ENCODE results near the gene LRRC46. TPM values are rescaled to one million over a fixed set of nuclear protein-coding genes. Genes with fewer than 3 reads are reported as not detected.

LRRC46 gene
- total RNA-seq, 1 donor from 2014 or later, result not detected

DNA sequence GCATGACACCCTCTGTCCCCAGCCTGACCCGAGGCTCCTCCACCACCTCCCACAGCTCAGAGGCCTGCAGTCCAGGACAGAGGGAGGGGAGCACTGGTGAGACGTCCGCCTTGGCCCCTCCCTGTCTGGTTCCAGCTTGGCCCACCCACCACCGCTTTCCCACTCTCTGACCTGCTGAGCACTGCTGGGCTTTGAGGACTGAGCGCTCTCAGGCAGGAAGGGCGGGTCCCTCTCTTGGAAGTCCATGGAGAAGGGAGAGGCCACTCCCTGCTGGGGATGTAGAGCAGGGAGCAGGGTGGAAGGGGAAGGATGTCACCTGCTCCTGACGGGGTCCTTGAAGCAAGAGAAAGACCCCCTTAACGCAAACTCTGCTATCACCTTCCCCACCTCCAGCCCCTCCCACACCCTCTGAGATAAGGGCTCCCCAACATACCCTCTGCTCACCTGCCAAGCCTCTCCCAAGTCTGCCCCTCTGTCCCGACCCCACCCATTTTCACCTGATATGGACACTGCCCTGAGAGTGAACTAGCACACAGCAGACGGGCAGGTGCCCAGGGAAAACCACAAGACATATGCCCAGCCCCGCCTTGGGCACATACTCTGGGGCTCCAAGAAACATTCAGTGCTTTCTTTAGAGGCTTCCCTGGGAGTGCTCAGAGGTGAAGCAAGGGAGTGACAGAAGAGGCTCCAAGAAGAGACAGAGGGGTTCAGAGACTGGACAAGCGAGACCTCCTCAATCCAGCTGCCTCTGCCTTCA, 11.3 kb upstream of the LRRC46 start:
- H3K36me3 ChIP-seq (ENCODE audit: control insufficient read depth, insufficient read depth, low read length), result peaks cover 22% of the 10 kb centered on the region
- H3K4me3 ChIP-seq (ENCODE audit: low read depth, low read length), result no peak overlapping the region
- no peaks in the 10 kb centered on the region for H3K27me3 ChIP-seq (ENCODE audit: control insufficient read depth, insufficient read depth, low read length)
- TF ChIP-seq, protein P1, sequence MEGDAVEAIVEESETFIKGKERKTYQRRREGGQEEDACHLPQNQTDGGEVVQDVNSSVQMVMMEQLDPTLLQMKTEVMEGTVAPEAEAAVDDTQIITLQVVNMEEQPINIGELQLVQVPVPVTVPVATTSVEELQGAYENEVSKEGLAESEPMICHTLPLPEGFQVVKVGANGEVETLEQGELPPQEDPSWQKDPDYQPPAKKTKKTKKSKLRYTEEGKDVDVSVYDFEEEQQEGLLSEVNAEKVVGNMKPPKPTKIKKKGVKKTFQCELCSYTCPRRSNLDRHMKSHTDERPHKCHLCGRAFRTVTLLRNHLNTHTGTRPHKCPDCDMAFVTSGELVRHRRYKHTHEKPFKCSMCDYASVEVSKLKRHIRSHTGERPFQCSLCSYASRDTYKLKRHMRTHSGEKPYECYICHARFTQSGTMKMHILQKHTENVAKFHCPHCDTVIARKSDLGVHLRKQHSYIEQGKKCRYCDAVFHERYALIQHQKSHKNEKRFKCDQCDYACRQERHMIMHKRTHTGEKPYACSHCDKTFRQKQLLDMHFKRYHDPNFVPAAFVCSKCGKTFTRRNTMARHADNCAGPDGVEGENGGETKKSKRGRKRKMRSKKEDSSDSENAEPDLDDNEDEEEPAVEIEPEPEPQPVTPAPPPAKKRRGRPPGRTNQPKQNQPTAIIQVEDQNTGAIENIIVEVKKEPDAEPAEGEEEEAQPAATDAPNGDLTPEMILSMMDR (IDR thresholded peaks at IDR 0.05; ENCODE audit: insufficient read depth, low read length, severe bottlenecking), result no peak
- FAIRE-seq (no peak), DNase-seq (ENCODE audit: low read depth) (no peak)

DNA sequence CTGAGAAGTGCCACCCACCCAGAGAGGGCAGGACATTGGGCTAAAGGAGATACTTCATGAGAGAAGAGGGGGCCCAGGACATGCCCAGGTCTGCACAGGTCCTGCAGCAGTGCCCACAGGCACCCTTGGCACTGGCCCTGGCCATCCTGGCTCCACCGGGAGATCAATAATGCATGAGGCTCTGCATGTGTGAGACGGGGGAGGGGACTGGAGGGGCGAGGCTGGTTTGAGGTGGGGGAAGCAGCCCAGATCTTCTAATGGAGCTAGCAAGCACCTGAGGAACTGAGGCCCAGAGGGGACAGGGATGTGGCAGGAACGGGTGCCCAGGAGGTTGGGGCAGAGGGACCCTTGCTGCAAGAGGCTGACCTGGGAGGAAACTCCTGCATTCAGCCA, 10.4 kb upstream of the LRRC46 start:
- TF ChIP-seq, protein P1 (IDR thresholded peaks at IDR 0.05; ENCODE audit: insufficient read depth, low read length, severe bottlenecking), result no peak
- DNase-seq (ENCODE audit: low read depth) (no peak), FAIRE-seq (no peak)
- peak overlapping the region; percentile 46 for H3K4me3 ChIP-seq (ENCODE audit: low read depth, low read length)
- peaks cover 19% of the 10 kb centered on the region for H3K36me3 ChIP-seq (ENCODE audit: control insufficient read depth, insufficient read depth, low read length)
- no peaks in the 10 kb centered on the region for H3K27me3 ChIP-seq (ENCODE audit: control insufficient read depth, insufficient read depth, low read length)

DNA sequence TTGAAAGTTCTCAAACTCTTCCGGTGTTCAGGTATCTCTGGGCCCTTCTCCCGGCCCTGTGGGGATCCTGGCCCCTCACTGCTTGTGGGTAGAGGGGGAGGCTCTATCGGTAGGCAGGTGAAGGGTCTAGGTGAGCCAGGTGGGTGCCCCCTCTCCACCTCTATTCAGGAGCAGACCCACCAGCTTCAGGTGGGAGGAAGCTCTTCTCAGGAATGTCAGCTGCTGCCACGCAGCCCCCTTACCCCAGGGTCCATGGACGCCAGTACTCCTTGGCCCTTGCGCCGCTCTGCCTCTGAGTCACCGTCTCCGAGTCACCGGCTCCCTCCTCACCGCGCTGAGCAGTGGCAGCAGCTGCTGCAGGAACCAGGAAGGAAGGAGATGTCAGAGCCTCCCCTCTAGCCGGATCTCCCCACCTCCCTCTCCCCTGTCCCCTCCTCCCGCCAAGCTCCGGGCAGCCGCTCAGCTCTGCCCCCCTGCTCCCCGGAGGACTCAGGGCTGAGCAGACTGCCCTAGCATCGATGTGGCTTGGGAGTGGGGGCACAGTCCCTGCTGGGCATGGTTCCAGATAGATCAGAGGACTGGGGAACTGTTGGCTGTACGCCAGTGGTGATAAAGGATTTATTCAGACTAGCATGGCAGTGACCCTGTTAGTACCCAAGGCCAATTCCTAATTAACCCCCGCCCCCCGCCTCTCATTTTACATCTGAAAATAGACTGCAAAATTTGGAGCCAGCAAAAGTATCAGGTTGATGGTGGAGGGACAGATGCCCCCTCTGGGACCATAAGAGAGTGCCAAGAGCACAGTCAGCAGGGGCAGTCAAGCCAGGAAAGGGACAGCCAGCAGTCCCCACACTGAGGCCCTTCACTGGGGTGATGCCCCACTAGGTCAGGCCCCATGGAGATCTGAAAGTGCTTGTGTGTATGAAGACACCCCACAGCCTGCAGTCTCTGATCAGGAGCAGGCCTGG, 9.8 kb upstream of the LRRC46 start, which contains the start of gene OSBPL7:
TSS of gene OSBPL7 (minus strand) at position 371 of the 968 bp plus-strand sequence. CDS start 1,516 bp downstream, outside the sequence.
- DNase-seq (ENCODE audit: low read depth), result peak; percentile 81
- H3K4me3 ChIP-seq (ENCODE audit: low read depth, low read length), result peak within 1 kb of the TSS; percentile 46
- peaks cover 24% of the 10 kb centered on the region for H3K36me3 ChIP-seq (ENCODE audit: control insufficient read depth, insufficient read depth, low read length)
- TF ChIP-seq, protein P1 (IDR thresholded peaks at IDR 0.05; ENCODE audit: insufficient read depth, low read length, severe bottlenecking), result no peak
- FAIRE-seq, result no peak
- H3K27me3 ChIP-seq (ENCODE audit: control insufficient read depth, insufficient read depth, low read length), result no peaks in the 10 kb centered on the region

DNA sequence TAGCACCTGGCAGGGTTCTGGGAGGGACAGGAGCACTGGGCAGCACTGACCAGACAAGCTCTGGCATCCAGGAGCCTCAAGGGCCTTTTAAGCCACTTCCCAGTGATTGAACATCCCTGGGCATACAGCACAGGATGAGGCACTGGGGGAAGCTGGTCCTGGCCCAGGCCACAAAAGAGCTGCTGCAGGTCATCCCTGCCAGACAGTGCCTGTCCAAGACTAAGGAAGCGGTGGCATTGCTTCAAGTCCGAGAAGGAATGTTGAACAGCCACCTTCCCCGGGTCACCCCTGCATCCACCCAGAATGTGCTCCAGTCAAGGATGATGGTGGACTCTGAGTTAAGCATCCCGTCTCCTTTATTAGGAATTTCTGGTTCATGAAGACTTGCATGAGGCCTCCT, 8.7 kb upstream of the LRRC46 start:
- DNase-seq (ENCODE audit: low read depth), result no peak
- H3K27me3 ChIP-seq (ENCODE audit: control insufficient read depth, insufficient read depth, low read length), result no peaks in the 10 kb centered on the region
- no peak for FAIRE-seq
- TF ChIP-seq, protein P1 (IDR thresholded peaks at IDR 0.05; ENCODE audit: insufficient read depth, low read length, severe bottlenecking), result no peak
- peaks cover 28% of the 10 kb centered on the region for H3K36me3 ChIP-seq (ENCODE audit: control insufficient read depth, insufficient read depth, low read length)
- H3K4me3 ChIP-seq (ENCODE audit: low read depth, low read length), result no peak overlapping the region

DNA sequence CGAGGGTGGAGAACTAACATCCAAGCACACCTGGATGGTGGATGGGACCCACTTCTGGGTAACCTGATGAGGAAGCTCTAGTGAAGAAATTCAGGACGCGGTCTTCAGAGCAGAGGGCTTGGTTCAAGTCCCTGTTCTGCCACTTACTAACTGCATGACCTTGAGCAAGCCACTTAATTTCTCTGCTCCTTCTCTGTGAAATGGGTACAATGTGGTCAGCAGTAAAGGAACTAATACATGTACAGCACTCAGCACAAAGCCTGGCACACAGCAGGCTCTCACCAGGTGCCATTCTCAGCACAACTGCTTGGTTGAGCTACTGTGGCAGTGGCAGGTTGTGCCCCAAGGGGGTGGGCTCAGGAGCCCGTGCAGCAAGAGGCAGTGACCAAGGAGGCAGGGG, 8.0 kb upstream of the LRRC46 start:
- Histone ChIP-seq H3K4me3 (ENCODE audit: low read depth, low read length) (no peak overlapping the region), H3K36me3 (ENCODE audit: control insufficient read depth, insufficient read depth, low read length) (peaks cover 30% of the 10 kb centered on the region), H3K27me3 (ENCODE audit: control insufficient read depth, insufficient read depth, low read length) (no peaks in the 10 kb centered on the region)
- FAIRE-seq (peak; percentile 55), DNase-seq (ENCODE audit: low read depth) (no peak)
- TF ChIP-seq, protein P1 (IDR thresholded peaks at IDR 0.05; ENCODE audit: insufficient read depth, low read length, severe bottlenecking), result no peak

All from bronchial epithelial cell (primary cell).